Fibroblast of skin of left biceps (primary cell): ENCODE data around the gene SCAF1.

Experiments used
- DNase-seq, 2 experiments: peaks; one replicate each; pipeline ENCODE4 v3.0.0-alpha.2; 2013; ENCODE audit warnings: low read depth in 2 of 2

Gene SCAF1

DNA sequence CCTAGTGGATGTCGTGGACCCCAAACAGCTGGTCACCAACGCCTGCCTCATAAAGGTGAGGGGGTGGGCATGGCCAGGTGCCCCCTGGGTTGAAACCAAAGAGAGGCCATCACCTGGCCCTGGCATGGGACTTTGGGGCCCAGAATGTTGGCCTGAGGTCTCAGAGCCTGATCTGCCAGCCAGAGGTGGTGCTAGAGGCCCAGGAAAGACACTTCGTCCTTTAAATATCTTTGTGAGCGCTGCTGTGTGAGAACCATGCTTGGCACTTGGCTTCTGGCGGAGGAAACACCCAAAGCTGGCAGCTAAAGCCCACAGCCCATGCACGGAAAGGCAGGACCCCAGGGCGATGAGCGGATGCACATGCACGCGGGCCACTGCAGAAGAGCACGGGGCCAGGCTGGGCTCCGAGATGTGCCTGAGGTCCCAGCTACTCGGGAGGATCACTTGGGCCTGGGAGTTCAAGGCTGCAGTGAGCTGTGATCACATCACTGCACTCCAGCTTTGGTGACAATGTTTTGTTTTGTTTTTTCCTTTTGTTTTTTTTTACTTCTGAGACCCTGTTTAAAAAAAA, 43.1 kb downstream of the SCAF1 start:
- DNase-seq: no peak

GRCh38 chr19:49685845-49686332, 43.9 kb downstream of the SCAF1 start:
- no peak for DNase-seq

DNA sequence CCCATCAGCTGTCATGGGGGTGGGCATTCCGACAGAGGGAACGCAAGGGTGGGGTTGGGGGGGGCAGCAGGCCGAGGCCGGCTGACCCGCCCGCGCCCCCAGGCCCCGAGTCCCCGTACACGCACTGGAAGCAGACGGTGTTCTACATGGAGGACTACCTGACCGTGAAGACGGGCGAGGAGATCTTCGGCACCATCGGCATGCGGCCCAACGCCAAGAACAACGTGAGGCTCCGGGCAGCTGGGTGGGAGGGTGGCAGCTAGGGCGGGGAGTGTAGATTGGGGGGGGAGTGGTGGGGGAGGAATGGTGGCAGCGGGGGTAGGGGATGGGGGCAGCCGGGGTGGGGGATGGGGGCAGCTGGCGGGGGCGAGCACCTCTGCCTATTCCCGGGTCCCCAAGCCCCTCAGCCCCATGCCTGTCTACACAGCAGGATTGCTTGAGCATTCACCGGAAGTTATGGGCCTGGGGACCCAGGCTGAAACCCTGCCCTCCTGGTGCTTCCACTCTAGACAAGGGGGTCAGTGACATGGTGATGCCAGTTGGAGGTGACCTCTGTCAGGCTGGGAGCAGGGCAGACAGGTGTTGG, 44.6 kb downstream of the SCAF1 start:
- no peak for DNase-seq

- no peak for DNase-seq
These were observed 45.1 kb downstream of the SCAF1 start for GRCh38 chr19:49687150-49687549.

DNA sequence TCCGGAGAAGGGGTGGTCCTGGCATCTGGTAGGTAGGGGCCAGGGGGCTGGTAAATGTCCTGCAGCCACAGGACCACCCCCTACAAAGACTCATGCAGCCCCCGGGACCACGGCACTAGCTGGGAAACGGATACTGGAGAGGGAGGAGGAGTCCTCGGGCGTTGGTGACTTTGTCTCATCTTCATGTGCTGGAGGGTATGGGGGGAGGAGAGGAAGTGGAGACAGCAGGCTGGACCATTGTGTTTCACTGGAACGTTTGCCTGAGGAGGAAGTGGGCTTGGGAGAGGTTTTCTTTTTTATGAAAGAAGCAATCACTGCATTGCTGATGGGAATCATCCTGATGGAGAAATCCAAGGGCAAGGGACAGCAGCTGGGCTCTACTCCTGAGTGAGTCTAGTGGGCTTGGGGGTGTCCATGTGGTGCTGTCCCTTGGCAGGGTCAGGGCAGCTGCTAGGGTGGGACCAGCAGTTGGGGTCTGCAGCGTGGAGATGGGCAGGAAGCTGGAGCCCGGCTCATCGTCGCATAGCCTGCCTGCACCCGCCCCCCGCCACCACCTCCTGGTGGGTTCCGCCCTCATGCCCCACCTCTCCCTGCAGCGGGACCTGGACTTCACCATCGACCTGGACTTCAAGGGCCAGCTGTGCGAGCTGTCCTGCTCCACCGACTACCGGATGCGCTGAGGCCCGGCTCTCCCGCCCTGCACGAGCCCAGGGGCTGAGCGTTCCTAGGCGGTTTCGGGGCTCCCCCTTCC, 45.7 kb downstream of the SCAF1 start:
- no peak for DNase-seq

DNA sequence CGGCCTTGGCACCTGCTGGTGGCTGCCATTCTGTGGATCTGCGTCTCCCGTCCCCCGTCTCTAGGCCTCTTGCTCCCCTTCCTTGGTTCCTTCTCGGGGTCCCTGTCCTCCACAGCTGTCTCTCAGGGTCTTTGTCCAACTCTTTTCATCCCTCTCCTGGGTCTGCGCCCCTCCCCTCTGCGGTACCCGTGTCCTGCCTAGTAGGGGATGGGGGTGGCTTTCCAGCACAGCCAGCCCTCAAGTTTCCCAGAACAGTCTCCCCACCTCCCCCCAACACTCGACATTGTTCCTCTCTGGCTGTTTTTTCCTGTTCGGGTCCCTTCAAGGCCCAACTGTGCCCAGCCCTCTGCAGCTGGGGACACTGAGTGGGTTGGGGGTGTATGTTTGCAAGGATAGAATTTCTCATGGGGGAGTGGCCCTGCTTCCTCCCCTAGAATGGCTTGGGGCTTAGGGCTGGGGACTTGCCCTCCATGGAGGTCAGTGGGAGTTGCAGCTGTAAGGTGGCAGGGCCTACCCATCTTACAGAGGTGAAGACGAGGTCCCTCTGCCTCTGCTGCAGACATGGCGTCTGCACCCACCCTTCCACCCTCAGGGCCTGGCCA, 46.6 kb downstream of the SCAF1 start:
- DNase-seq: no peak

- no peak for DNase-seq
These were observed 47.4 kb downstream of the SCAF1 start, which contains the start of gene ADM5 for GRCh38 chr19:49689133-49690078. TSS of gene ADM5 (plus strand) at chr19:49689594. CDS start at chr19:49689838, 244 bp downstream.

DNA sequence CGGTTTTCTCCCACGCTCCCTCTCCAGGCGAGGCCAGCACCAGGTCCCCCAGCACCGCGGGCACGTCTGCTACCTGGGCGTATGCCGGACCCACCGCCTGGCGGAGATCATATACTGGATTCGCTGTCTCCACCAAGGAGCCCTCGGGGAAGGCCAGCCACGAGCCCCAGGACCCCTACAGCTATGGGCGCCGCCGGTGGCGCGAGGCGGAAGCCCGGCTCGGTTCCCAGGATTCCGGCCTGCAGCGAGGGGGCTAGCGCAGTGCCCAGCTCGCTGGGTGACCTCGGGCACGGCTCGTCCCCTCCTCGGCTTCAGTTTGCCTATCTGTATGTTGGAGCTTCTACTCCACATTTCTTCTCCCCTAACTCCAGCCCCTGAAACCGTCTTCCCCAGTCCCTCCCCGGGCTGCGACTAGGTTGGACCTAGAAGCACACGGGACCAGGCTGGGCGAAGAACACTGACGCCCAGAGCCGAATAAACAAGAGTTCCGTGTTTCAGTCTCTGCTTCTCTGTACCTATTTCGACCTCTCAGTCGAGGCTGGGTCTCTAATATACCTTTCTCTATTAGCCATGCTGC, 48.2 kb downstream of the SCAF1 start:
- DNase-seq: no peak

- peak; percentile 44 to 56 for DNase-seq
These were observed 48.7 kb downstream of the SCAF1 start, which contains the start of gene CPT1C for GRCh38 chr19:49690656-49691242. TSS of gene CPT1C (plus strand) at chr19:49691116. CDS start at chr19:49692253, 1,137 bp downstream.

GRCh38 chr19:49691243-49692146, 49.5 kb downstream of the SCAF1 start:
- DNase-seq: peak; percentile 35 to 50

- DNase-seq: no peak
These were observed 50.1 kb downstream of the SCAF1 start for GRCh38 chr19:49692147-49692506.

- no peak for DNase-seq
These were observed 54.1 kb downstream of the SCAF1 start for GRCh38 chr19:49696115-49696514.

DNA sequence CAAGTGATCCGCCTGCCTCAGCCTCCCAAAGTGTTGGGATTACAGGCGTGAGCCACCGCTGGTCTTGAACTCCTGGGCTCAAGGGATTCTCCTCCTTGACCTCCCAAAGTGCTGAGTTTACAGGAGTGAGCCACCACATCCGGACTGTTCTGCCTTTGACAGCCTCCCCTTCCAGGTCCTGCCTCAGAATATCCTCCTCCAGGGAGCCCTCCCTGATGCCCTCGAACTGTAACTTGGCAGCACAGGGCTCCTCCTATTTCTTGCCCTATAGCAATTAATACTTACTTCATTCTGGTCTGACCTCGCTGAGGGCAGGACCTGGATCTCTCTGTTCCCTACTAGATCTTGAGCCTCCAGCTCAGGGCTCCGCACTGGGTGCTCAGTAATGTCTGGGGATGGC, 54.9 kb downstream of the SCAF1 start:
- DNase-seq: no peak

- DNase-seq: no peak
These were observed 57.4 kb downstream of the SCAF1 start for GRCh38 chr19:49699364-49699763.

DNA sequence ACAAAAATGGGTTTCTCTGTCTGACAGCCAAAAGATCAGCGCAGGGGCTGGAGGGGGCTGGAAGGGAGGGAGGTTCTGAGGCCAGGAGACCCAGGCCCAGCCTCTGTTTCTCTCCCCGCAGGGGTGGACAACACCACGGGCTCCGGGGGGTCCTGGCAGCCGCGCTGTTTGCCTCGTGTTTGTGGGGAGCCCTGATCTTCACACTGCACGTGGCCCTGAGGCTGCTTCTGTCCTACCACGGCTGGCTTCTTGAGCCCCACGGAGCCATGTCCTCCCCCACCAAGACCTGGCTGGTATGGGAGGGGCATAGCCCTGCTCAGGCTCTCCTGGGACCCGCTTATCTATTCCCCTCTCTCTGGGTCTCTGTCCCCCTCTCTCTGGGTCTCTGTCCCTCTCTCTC, 58.6 kb downstream of the SCAF1 start:
- DNase-seq: no peak

DNA sequence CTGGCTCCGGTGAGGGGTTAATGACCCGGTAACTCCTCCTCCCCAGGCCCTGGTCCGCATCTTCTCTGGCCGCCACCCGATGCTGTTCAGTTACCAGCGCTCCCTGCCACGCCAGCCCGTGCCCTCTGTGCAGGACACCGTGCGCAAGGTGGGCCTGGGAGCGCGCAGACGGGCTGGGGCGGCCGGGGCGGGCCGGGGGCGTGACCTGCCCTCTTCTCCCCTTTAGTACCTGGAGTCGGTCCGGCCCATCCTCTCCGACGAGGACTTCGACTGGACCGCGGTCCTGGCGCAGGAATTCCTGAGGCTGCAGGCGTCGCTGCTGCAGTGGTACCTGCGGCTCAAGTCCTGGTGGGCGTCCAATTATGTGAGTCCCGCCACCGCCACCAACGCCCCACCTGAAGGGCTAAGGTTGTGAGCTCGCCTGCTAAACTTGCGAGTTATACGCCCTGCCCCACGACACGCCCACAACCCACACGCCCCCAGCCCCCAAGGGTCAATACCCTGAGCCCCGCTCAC, 59.3 kb downstream of the SCAF1 start:
- no peak for DNase-seq

DNA sequence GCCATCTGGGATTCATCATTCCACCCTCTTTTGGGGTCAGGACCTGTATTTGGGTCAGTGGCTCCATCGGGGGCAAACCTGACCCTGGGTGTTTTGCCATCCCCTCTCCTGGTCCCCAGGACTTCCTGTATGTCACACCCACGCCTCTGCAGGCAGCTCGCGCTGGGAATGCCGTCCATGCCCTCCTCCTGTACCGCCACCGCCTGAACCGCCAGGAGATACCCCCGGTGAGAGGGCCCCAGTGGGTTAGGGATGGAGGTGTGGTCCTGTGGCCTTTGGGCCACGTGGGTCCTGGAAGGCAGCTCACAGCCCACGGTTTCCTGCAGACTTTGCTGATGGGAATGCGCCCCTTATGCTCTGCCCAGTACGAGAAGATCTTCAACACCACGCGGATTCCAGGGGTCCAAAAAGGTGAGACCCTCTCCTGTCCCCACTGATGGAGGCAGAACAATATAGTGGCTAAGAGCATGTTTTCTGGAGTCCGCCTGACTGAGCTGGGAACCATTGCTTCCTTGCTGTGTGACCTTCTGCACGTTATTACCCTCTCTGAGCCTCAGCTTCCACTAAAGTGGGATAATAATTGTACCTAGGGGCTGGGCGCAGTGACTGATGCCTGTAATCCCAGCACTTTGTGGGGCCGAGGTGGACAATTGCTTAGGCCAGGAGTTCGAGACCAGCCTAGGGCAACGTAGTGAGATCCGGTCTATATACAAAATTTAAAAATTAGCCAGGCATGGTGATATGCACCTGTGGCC, 63.1 kb downstream of the SCAF1 start:
- no peak for DNase-seq

GRCh38 chr19:49705919-49706318, 63.9 kb downstream of the SCAF1 start:
- no peak for DNase-seq
